ENCODE measurements around the gene ANTXR1. TPM values are rescaled to one million over a fixed set of nuclear protein-coding genes. Genes with fewer than 3 reads are reported as not detected.

ANTXR1 gene
- total and polyA plus RNA-seq, 2 of the 8 experiments (the other 6 are each of a cell fraction or from before 2014, with no cell fraction given) = 15.8 to 44.3 TPM

DNA sequence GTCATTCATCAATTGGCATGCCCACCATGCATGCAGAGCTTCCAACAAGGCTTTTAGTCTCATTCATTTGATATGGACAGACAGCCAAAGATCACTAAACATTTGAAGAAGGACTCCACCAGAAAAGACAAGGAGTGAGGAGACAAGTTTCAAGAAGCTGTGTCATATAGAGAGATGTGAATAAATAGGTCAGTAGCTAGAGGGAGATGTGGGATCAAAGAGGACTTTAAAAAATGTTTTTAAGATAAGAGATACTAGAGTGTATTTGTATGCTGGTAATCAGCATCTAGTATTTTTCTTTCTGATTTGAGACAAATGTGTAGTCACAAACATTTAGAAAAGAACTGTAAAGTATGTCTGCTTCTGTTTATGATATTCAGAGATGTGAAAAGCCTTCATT, 48.5 kb downstream of the ANTXR1 start:
- Histone ChIP-seq H3K36me3 (ENCODE audit: control insufficient read depth in 2 of 4, insufficient read depth in 4 of 4, low read length in 3 of 4) (0 out of 8 replicates have a peak, but pooled peaks cover 0 to 6% (median 0%) of the 10 kb centered on the region in 4 experiments), H3K79me2 (ENCODE audit: control insufficient read depth in 1 of 2, insufficient read depth in 2 of 2, low read length in 2 of 2) (no peaks in the 10 kb centered on the region), H3K23ac (ENCODE audit: insufficient read length) (no peak overlapping the region), H4K91ac (replicated peaks; ENCODE audit: insufficient read length, low read length) (no peak overlapping the region), H2BK120ac (replicated peaks; ENCODE audit: low read depth, low read length) (no peak overlapping the region), H3K18ac (ENCODE audit: extremely low read depth, low read length) (no peak overlapping the region), H3K79me1 (ENCODE audit: low read depth, low read length) (no peaks in the 10 kb centered on the region), H3K9me3 (ENCODE audit: insufficient read depth in 2 of 2, low read depth in 1 of 2, low read length in 1 of 2) (no peaks in the 10 kb centered on the region), H3K4ac (replicated peaks; ENCODE audit: insufficient read length, low read depth, low read length) (no peak overlapping the region), H4K5ac (ENCODE audit: insufficient read length, low read depth, low read length) (no peak overlapping the region), H3K23me2 (ENCODE audit: low read depth, low read length) (no peaks in the 10 kb centered on the region), H2BK12ac (ENCODE audit: low read depth, low read length) (no peak overlapping the region), H3K27me3 (replicated peaks in 1 of 4; ENCODE audit: control insufficient read depth in 3 of 4, extremely low read depth in 1 of 4, insufficient read depth in 3 of 4, low read length in 3 of 4) (no peaks in the 10 kb centered on the region), H3K9ac (replicated peaks in 1 of 4; ENCODE audit: extremely low read depth in 1 of 4, low read depth in 3 of 4, low read length in 3 of 4) (no peak overlapping the region), H3K4me2 (ENCODE audit: insufficient read depth in 1 of 2, low read depth in 2 of 2, low read length in 2 of 2) (no peak overlapping the region), H3K56ac (replicated peaks; ENCODE audit: insufficient read length, low read depth, low read length) (no peak overlapping the region), H3K14ac (ENCODE audit: insufficient read length) (no peak overlapping the region), H4K8ac (ENCODE audit: extremely low read depth, insufficient read depth, low read length) (no peak overlapping the region), H2BK20ac (ENCODE audit: low read length) (no peak overlapping the region), H4K20me1 (replicated peaks in 1 of 2; ENCODE audit: control insufficient read depth in 1 of 2, insufficient read depth in 2 of 2, low read length in 2 of 2) (no peaks in the 10 kb centered on the region), H3K27ac (ENCODE audit: low read depth, low read length) (no peak overlapping the region), H2AFZ (ENCODE audit: low read length) (no peak overlapping the region), H2BK15ac (ENCODE audit: low read length) (no peak overlapping the region), H2BK5ac (ENCODE audit: low read depth, low read length) (no peak overlapping the region), H3K4me1 (replicated peaks in 1 of 4; ENCODE audit: control insufficient read depth in 3 of 4, insufficient read depth in 4 of 4, low read length in 3 of 4) (no peaks in the 10 kb centered on the region), H3K4me3 (ENCODE audit: extremely low read depth in 1 of 4, insufficient read depth in 2 of 4, low read depth in 3 of 4, low read length in 4 of 4) (no peak overlapping the region), H2AK5ac (ENCODE audit: low read depth, low read length) (no peak overlapping the region)
- FAIRE-seq (no peak), DNase-seq (ENCODE audit: low read depth in 1 of 2, low spot score in 2 of 2) (no peak)
- CTCF ChIA-PET (ENCODE audit: partially characterized antibody) = interaction anchor here (0.7 to 1.2 kb wide), 2 partner anchors 119 to 596 kb away, joined by 3 read pairs; no protein-coding TSS in a partner anchor
- POLR2A ChIA-PET (ENCODE audit: partially characterized antibody) = no interaction called here
- TF ChIP-seq EZH2 (IDR thresholded peaks at IDR 0.05; ENCODE audit: low read depth, low read length, severe bottlenecking) (no peak), SRF (IDR thresholded peaks at IDR 0.05; ENCODE audit: low read depth, low read length) (no peak), SIRT6 (IDR thresholded peaks at IDR 0.05; ENCODE audit: low read length) (no peak), RNF2 (IDR thresholded peaks at IDR 0.05; ENCODE audit: borderline replicate concordance, low read depth, low read length, missing control alignments, poor library complexity, severe bottlenecking) (no peak), KDM4A (IDR thresholded peaks at IDR 0.05; ENCODE audit: low read depth, low read length, severe bottlenecking) (no peak), NRF1 (IDR thresholded peaks at IDR 0.05; ENCODE audit: low read depth, low read length) (no peak), ZNF274 (IDR thresholded peaks at IDR 0.05; ENCODE audit: borderline replicate concordance, extremely low read depth, low read length) (no peak), BACH1 (IDR thresholded peaks at IDR 0.05; ENCODE audit: low read length) (no peak), HDAC2 (IDR thresholded peaks at IDR 0.05; ENCODE audit: borderline replicate concordance in 1 of 2, low read depth in 2 of 2, low read length in 2 of 2) (no peak), TBP (IDR thresholded peaks at IDR 0.05; ENCODE audit: low read depth, low read length) (no peak), SIN3A (conservative IDR thresholded peaks at IDR 0.05 in 1 of 2, IDR thresholded peaks at IDR 0.05 in 1 of 2; ENCODE audit: low read depth in 1 of 2, low read length in 2 of 2) (no peak), SP2 (IDR thresholded peaks at IDR 0.05; ENCODE audit: low read length) (no peak)
- TF ChIP-seq, protein P1, sequence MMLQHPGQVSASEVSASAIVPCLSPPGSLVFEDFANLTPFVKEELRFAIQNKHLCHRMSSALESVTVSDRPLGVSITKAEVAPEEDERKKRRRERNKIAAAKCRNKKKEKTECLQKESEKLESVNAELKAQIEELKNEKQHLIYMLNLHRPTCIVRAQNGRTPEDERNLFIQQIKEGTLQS (IDR thresholded peaks at IDR 0.05; ENCODE audit: insufficient read depth, low read depth, low read length) = no peak

All from H1 (cell line).